HepG2 (cell line): Measurements from ENCODE around the gene CDK3. TPM values are rescaled to one million over a fixed set of nuclear protein-coding genes. Genes with fewer than 3 reads are reported as not detected.
A peak's percentile ranks its signal among the peaks of the same experiment; 100 is the strongest.

Experiments used
- DZIP1 ChIP-seq: sonication (generic); formaldehyde crosslinking; IDR thresholded peaks from 2 replicates; pipeline ENCODE4 v1.5.0; 2020; ENCODE audit warnings: mild to moderate bottlenecking, missing genetic modification reagents
- FOXP4 ChIP-seq: sonication (generic); formaldehyde crosslinking; IDR thresholded peaks from 2 replicates; pipeline ENCODE4 v1.4.0; 2020; ENCODE audit warnings: missing genetic modification reagents
- GLMP ChIP-seq: sonication (generic); formaldehyde crosslinking; IDR thresholded peaks from 2 replicates; pipeline ENCODE4 v1.9.0; 2021; ENCODE audit warnings: missing genetic modification reagents, mild to moderate bottlenecking, borderline replicate concordance
- HMG20A ChIP-seq: IDR thresholded peaks from 2 replicates; pipeline ENCODE4 v1.6.1; 2016; ENCODE audit warnings: borderline replicate concordance
- IRF1 ChIP-seq: sonication (generic); formaldehyde crosslinking; IDR thresholded peaks from 2 replicates; pipeline ENCODE4 v1.4.0; 2020; ENCODE audit warnings: low read depth, mild to moderate bottlenecking, missing genetic modification reagents
- MED1 ChIP-seq: sonication (generic); formaldehyde crosslinking; IDR thresholded peaks from 2 replicates; pipeline ENCODE4 v1.4.0; 2020; ENCODE audit warnings: missing genetic modification reagents
- REPIN1 ChIP-seq: sonication (generic); formaldehyde crosslinking; IDR thresholded peaks from 2 replicates; pipeline ENCODE4 v1.8.0; 2022; ENCODE audit warnings: missing genetic modification reagents, low read depth, mild to moderate bottlenecking, borderline replicate concordance
- SIN3A ChIP-seq: IDR thresholded peaks from 2 replicates; pipeline ENCODE4 v1.6.1; 2011; ENCODE audit warnings: low read depth, mild to moderate bottlenecking, control low read depth, low read length, borderline replicate concordance
- SNAPC2 ChIP-seq: sonication (generic); formaldehyde crosslinking; IDR thresholded peaks from 2 replicates; pipeline ENCODE4 v1.8.1; 2022; ENCODE audit warnings: mild to moderate bottlenecking, missing genetic modification reagents
- ZBTB46 ChIP-seq: sonication (generic); formaldehyde crosslinking; IDR thresholded peaks from 2 replicates; pipeline ENCODE4 v1.4.0; 2020; ENCODE audit warnings: mild to moderate bottlenecking, missing genetic modification reagents, borderline replicate concordance
- ZNF10 ChIP-seq: sonication (generic); formaldehyde crosslinking; IDR thresholded peaks from 2 replicates; pipeline ENCODE4 v1.4.0; 2020; ENCODE audit warnings: mild to moderate bottlenecking, low read depth, missing genetic modification reagents, borderline replicate concordance
- ZNF180 ChIP-seq: sonication (generic); formaldehyde crosslinking; IDR thresholded peaks from 2 replicates; pipeline ENCODE4 v1.4.0; 2020; ENCODE audit warnings: low read depth, missing genetic modification reagents, borderline replicate concordance
- ZNF441 ChIP-seq: sonication (generic); formaldehyde crosslinking; IDR thresholded peaks from 2 replicates; pipeline ENCODE4 v1.7.0; 2021; ENCODE audit warnings: missing genetic modification reagents, borderline replicate concordance
- ZNF616 ChIP-seq: sonication (generic); formaldehyde crosslinking; IDR thresholded peaks from 2 replicates; pipeline ENCODE4 v1.5.0; 2020; ENCODE audit warnings: low read depth, mild to moderate bottlenecking, missing genetic modification reagents
- ZNF639 ChIP-seq: conservative IDR thresholded peaks from 2 replicates; pipeline ENCODE4 v1.6.1; 2018; ENCODE audit warnings: missing genetic modification reagents
- ZNF792 ChIP-seq: IDR thresholded peaks from 2 replicates; pipeline ENCODE4 v1.6.1; 2016
- ZNF839 ChIP-seq: sonication (generic); formaldehyde crosslinking; IDR thresholded peaks from 2 replicates; pipeline ENCODE4 v1.4.0; 2020; ENCODE audit warnings: missing genetic modification reagents, mild to moderate bottlenecking, borderline replicate concordance
- polyA plus RNA-seq, 8 experiments: library from polyadenylated mRNA; depleted of rRNA in 3 of 8; stranded (reverse) in 7 of 8; unstranded in 1 of 8; fragments of >200 nt; fragmentation: Illumina TruSeq in 4 of 8; extraction: Trizol in 4 of 8; gene quantifications; 2 replicates each; pipeline versions ENCODE4 v1.2.1 to v1.2.3, GENCODE V29; 2011 to 2016; ENCODE audit warnings: low read depth in 4 of 8, missing spikeins in 1 of 8, mixed read lengths in 1 of 8; ENCODE audit not compliant: insufficient read depth in 1 of 8
- total RNA-seq, 5 experiments: library from RNA; depleted of rRNA; stranded (reverse); fragments of >200 nt; fragmentation: Illumina TruSeq; extraction: Trizol; gene quantifications; 2 replicates each; pipeline ENCODE4 v1.2.3, GENCODE V29; 2016; ENCODE audit warnings: low read depth in 1 of 5

Gene CDK3
- total and polyA plus RNA-seq, 2 of the 13 experiments (the other 11 are each of a cell fraction or from before 2014, with no cell fraction given), result 5.8 to 11.4 TPM

GRCh38 chr17:75996665-75997590 is 3.7 kb upstream of the CDK3 start (continued):
- TF ChIP-seq SNAPC2, result peak; percentile 82
- TF ChIP-seq SIN3A, result no peak; the same call in 1 of the 2 replicates
- peak; percentile 69; the same call in 1 of the 2 replicates for TF ChIP-seq HMG20A (CRISPR knock-in tag)
- TF ChIP-seq ZNF639, result no peak
- peak; percentile 88 for TF ChIP-seq FOXP4 (CRISPR knock-in tag)
- TF ChIP-seq ZBTB46 (CRISPR knock-in tag), result 0 out of 2 replicates have a peak, but pooled peaks have one; percentile 64
- TF ChIP-seq ZNF180 (CRISPR knock-in tag), result no peak
- peak; percentile 97 for TF ChIP-seq MED1 (CRISPR knock-in tag)
- TF ChIP-seq REPIN1, result peak; percentile 78; the same call in 1 of the 2 replicates
- no peak for TF ChIP-seq IRF1
- TF ChIP-seq ZNF792 (CRISPR knock-in tag), result no peak
- TF ChIP-seq ZNF441 (CRISPR knock-in tag), result peak; percentile 23; the same call in 1 of the 2 replicates
- no peak for TF ChIP-seq ZNF10
- no peak for TF ChIP-seq GLMP (CRISPR knock-in tag)
- TF ChIP-seq ZNF839 (CRISPR knock-in tag), result no peak; the same call in 1 of the 2 replicates
- TF ChIP-seq ZNF616, result no peak
- TF ChIP-seq DZIP1 (CRISPR knock-in tag), result no peak
